HepG2 (cell line): ENCODE results near the gene CYP26B1.

ENCODE experiments used
- HIVEP1 ChIP-seq: sonication (generic); formaldehyde crosslinking; IDR thresholded peaks from 2 replicates; pipeline ENCODE4 v1.4.0; 2020; ENCODE audit warnings: mild to moderate bottlenecking, missing genetic modification reagents
- NFE2L1 ChIP-seq: sonication (generic); formaldehyde crosslinking; IDR thresholded peaks from 2 replicates; pipeline ENCODE4 v1.4.0; 2020; ENCODE audit warnings: missing genetic modification reagents, mild to moderate bottlenecking, borderline replicate concordance
- ZNF138 ChIP-seq: sonication (generic); formaldehyde crosslinking; IDR thresholded peaks from 2 replicates; pipeline ENCODE4 v1.5.0; 2020; ENCODE audit warnings: mild to moderate bottlenecking, low read depth, missing genetic modification reagents
- ZNF558 ChIP-seq: sonication (generic); formaldehyde crosslinking; IDR thresholded peaks from 2 replicates; pipeline ENCODE4 v1.9.0; 2022; ENCODE audit warnings: mild to moderate bottlenecking, missing genetic modification reagents, borderline replicate concordance
- ZNF652 ChIP-seq: IDR thresholded peaks from 2 replicates; pipeline ENCODE4 v1.6.1; 2016; ENCODE audit warnings: low read depth, borderline replicate concordance

GRCh38 chr2:72085036-72085435, 62.6 kb downstream of the CYP26B1 start:
- TF ChIP-seq NFE2L1 (CRISPR knock-in tag) (no peak), ZNF558 (no peak), HIVEP1 (CRISPR knock-in tag) (no peak), ZNF652 (CRISPR knock-in tag) (no peak), ZNF138 (CRISPR knock-in tag) (no peak)
